Tibial nerve (tissue), 4 donors: ENCODE results near the gene PAMR1. TPM values are rescaled to one million over a fixed set of nuclear protein-coding genes. Genes with fewer than 3 reads are reported as not detected.

Experiments
- DNase-seq, 2 donors: peaks; one replicate each; pipeline ENCODE4 v3.0.0-alpha.2; 2019; ENCODE audit warnings: low spot score in 2 of 2
- H3K27ac ChIP-seq, 4 donors: fragments of 200-600 bp; sonication (generic) in 3 of 4; one replicate each; pipeline ENCODE4 v1.5.1; 2017 to 2019; ENCODE audit warnings: mild to moderate bottlenecking in 1 of 4
- H3K27me3 ChIP-seq, 2 donors: fragments of 200-600 bp; sonication (generic) in 1 of 2; one replicate each; pipeline versions ENCODE4 v1.5.1 to v1.6.0; 2017 to 2019
- H3K36me3 ChIP-seq, 3 donors: fragments of 200-600 bp; sonication (generic); one replicate each; pipeline ENCODE4 v1.5.1; 2018 to 2019
- H3K4me1 ChIP-seq, 4 donors: fragments of 200-600 bp; sonication (generic) in 3 of 4; one replicate each; pipeline ENCODE4 v1.5.1; 2017 to 2019
- H3K4me3 ChIP-seq, 4 donors: fragments of 200-600 bp; sonication (generic) in 3 of 4; one replicate each; pipeline ENCODE4 v1.5.1; 2017 to 2019; ENCODE audit warnings: mild to moderate bottlenecking in 1 of 4, moderate library complexity in 1 of 4
- H3K9me3 ChIP-seq, 4 donors: fragments of 200-600 bp; sonication (generic) in 3 of 4; one replicate each; pipeline ENCODE4 v1.5.1; 2017 to 2019
- EP300 ChIP-seq, 2 donors: sonication (generic); formaldehyde crosslinking; IDR thresholded peaks; one replicate each; pipeline ENCODE4 v1.6.1; 2017; ENCODE audit warnings: antibody characterized with exemption in 2 of 2, mild to moderate bottlenecking in 1 of 2
- POLR2A ChIP-seq, 2 donors: fragments of 450-650 bp; IDR thresholded peaks; one replicate each; pipeline ENCODE4 v1.6.1; 2017; ENCODE audit warnings: antibody characterized with exemption in 2 of 2, mild to moderate bottlenecking in 2 of 2, moderate library complexity in 2 of 2
- WGBS, 2 donors: methylation state at CpG; one replicate each; pipeline ENCODE4 v1.1.5; 2018; 5-methylcytosine and 5-hydroxymethylcytosine counted together
- total RNA-seq, 4 donors: library from RNA; depleted of rRNA; stranded (reverse); fragments of >200 nt; gene quantifications; one replicate each; pipeline ENCODE4 v1.1.0, GENCODE V29; 2016
- TF ChIP-seq, protein P1 (sequence below), 5 experiments: fragments of 200-600 bp in 3 of 5; fragments of 450-650 bp in 2 of 5; sonication (generic) in 3 of 5; IDR thresholded peaks; one replicate each; pipeline ENCODE4 v1.5.1; 2016 to 2019; ENCODE audit warnings: antibody characterized with exemption in 5 of 5, mild to moderate bottlenecking in 3 of 5, moderate library complexity in 2 of 5

PAMR1 gene
- total RNA-seq, 4 donors from 2014 or later, result 6.9 to 10.8 (median 7.7) TPM

DNA sequence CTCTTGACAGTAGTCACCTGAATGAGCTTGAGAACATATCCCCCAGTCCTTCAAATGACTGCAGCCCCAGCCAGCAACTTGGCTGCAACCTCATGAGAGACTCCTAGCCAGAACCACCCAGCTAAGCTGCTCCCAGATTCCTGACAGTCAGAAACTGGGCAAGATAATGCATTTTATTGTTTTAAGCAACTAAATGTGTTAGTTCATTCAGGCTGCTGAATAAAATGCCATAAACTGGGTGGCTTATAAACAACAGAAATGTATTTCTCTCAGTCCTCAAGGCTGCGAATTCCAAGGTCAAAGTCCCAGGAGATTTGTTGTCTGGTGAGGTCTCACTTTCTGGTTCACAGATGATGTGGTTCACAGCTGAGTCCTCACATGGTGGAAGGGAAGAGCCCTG lies 5.8 kb upstream of the PAMR1 start:
- no peaks in the 10 kb centered on the region for H3K36me3 ChIP-seq
- peak overlapping the region in 1 of 4 donors; percentile 20 for H3K27ac ChIP-seq
- no peaks in the 10 kb centered on the region for H3K9me3 ChIP-seq
- H3K4me1 ChIP-seq, result peaks cover 0 to 17% (median 0%) of the 10 kb centered on the region in 4 donors
- peaks cover 0 to 1% of the 10 kb centered on the region in 2 donors for H3K27me3 ChIP-seq
- no peak for DNase-seq
- no peak overlapping the region for H3K4me3 ChIP-seq
- 25 to 73% methylated on average over 1 of the region's 1 CpG for WGBS, 2 donors
- TF ChIP-seq, protein P1, sequence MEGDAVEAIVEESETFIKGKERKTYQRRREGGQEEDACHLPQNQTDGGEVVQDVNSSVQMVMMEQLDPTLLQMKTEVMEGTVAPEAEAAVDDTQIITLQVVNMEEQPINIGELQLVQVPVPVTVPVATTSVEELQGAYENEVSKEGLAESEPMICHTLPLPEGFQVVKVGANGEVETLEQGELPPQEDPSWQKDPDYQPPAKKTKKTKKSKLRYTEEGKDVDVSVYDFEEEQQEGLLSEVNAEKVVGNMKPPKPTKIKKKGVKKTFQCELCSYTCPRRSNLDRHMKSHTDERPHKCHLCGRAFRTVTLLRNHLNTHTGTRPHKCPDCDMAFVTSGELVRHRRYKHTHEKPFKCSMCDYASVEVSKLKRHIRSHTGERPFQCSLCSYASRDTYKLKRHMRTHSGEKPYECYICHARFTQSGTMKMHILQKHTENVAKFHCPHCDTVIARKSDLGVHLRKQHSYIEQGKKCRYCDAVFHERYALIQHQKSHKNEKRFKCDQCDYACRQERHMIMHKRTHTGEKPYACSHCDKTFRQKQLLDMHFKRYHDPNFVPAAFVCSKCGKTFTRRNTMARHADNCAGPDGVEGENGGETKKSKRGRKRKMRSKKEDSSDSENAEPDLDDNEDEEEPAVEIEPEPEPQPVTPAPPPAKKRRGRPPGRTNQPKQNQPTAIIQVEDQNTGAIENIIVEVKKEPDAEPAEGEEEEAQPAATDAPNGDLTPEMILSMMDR (IDR thresholded peaks at IDR 0.05), result no peak
- TF ChIP-seq EP300 (IDR thresholded peaks at IDR 0.05) (no peak), POLR2A (IDR thresholded peaks at IDR 0.05) (no peak)

DNA sequence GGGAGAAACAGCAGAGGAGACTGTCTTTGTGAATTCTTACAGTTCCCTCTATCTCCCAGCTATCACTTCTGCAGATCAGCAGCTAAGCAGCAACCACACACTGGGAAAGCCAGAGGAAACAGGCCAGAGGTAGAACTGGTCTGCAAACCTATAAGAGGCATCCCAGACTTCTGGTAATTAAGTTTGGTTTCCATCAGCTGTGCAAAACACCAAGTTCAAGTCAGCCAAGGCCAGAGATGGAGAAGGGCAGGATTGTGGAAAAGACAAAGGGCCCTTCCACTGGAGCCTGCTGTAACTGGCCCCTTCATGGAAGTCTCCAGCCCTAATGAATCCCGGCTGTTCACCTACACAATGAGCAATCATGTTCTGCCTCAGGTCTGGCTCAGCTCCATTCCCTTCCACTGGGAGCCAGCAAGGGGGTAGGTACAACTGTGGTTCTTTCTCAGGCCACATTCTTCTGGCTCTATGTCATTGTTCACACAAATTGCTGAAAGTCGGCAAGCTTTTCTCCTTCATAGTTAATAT lies 4.6 kb upstream of the PAMR1 start:
- WGBS, 2 donors, result 28 to 30% methylated on average over 2 of the region's 2 CpGs
- peak; percentile 46 to 55 for DNase-seq

DNA sequence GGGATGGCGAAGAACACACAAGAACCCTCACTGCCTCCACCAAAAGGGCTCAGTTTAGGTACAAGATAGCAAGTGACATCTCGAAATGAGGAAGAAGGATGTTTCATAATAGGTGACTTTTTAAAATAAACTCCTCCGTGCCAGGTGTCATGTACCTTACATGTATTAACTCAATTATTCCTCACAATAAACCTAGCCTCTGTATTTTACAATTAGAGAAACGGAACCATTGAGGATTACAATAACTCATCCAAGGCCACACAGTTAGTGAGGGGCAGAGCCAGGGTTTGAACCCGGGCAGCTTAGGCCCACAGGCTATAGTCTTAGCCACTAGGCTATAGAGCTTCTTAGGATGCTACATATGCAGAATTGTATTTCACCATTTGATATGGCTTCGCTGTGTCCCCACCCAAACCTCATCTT lies 965 bp upstream of the PAMR1 start:
- 51 to 67% methylated on average over 6 of the region's 6 CpGs for WGBS, 2 donors
- H3K9me3 ChIP-seq, result no peaks in the 10 kb centered on the region
- H3K36me3 ChIP-seq, result no peaks in the 10 kb centered on the region
- TF ChIP-seq POLR2A (IDR thresholded peaks at IDR 0.05) (no peak), EP300 (IDR thresholded peaks at IDR 0.05) (no peak)
- TF ChIP-seq, protein P1 (IDR thresholded peaks at IDR 0.05), result no peak
- H3K4me1 ChIP-seq, result peaks cover 0 to 52% (median 4%) of the 10 kb centered on the region in 4 donors
- no peak overlapping the region for H3K27ac ChIP-seq
- no peak overlapping the region for H3K4me3 ChIP-seq
- peaks cover 0 to 13% of the 10 kb centered on the region in 2 donors for H3K27me3 ChIP-seq
- no peak for DNase-seq

More for the DNA sequence above, 4.6 kb upstream of the PAMR1 start:
- Histone ChIP-seq H3K9me3 (no peaks in the 10 kb centered on the region), H3K36me3 (no peaks in the 10 kb centered on the region), H3K4me1 (peaks cover 0 to 29% (median 4%) of the 10 kb centered on the region in 4 donors), H3K4me3 (no peak overlapping the region), H3K27ac (peak overlapping the region in 1 of 4 donors; percentile 11), H3K27me3 (peaks cover 0 to 13% of the 10 kb centered on the region in 2 donors)
- TF ChIP-seq EP300 (IDR thresholded peaks at IDR 0.05) (peak in 1 of 2 donors; percentile 27), POLR2A (IDR thresholded peaks at IDR 0.05) (no peak)

DNA sequence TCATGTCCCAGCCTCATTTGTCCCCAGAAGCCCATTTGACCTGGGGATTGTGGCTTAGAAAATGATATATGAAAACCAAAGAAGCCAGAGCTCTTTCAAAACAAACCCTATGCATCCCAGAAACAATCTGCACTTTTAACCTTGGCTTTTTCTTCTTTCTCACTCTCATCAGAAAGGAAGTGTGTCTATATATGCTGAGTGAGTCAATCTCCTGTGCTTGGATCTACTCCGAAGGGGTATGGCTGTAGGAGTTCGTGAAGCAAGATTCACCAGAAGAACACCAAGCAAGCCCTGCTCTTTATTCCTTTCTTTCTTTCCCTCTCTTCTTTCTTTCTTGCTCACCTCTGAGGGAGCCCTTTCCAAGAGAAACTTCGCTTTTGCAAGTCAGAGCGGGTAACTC lies 636 bp downstream of the PAMR1 start:
- peak overlapping the region in 1 of 4 donors; percentile 42 for H3K4me3 ChIP-seq
- TF ChIP-seq EP300 (IDR thresholded peaks at IDR 0.05) (no peak), POLR2A (IDR thresholded peaks at IDR 0.05) (no peak)
- TF ChIP-seq, protein P1 (IDR thresholded peaks at IDR 0.05), result no peak
- peaks cover 0 to 13% of the 10 kb centered on the region in 2 donors for H3K27me3 ChIP-seq
- peak overlapping the region in 1 of 4 donors; percentile 57 for H3K27ac ChIP-seq
- H3K9me3 ChIP-seq, result no peaks in the 10 kb centered on the region
- H3K4me1 ChIP-seq, result peaks cover 0 to 36% (median 4%) of the 10 kb centered on the region in 4 donors
- WGBS, 2 donors, result 38 to 61% methylated on average over 4 of the region's 4 CpGs
- no peaks in the 10 kb centered on the region for H3K36me3 ChIP-seq
- DNase-seq, result no peak

DNA sequence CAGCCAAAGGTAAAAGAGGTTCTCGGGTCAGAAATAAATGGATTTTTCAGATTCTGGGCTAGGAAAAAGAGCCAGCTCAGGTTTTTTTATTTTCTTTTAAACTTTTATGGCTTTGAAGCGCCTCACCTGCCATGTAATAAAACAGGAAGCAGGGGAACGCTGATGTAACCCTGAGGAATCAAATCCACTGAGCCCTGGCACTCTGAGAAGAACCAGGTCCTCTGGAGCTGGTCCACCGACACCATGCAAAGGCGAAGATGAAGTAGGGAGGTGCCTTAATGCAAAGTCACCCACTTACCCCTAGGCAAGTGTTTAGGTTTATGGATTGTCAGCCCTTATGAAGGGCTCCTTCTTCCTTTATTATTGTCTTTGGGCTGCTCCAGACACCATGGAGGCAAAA lies 1.6 kb downstream of the PAMR1 start:
- WGBS, 2 donors, result 58 to 65% methylated on average over 5 of the region's 5 CpGs
- no peak for TF ChIP-seq EP300 (IDR thresholded peaks at IDR 0.05)
- TF ChIP-seq, protein P1 (IDR thresholded peaks at IDR 0.05), result no peak
- no peak for TF ChIP-seq POLR2A (IDR thresholded peaks at IDR 0.05)
- no peak for DNase-seq
- H3K9me3 ChIP-seq, result no peaks in the 10 kb centered on the region
- peaks cover 0 to 13% of the 10 kb centered on the region in 2 donors for H3K27me3 ChIP-seq
- H3K4me1 ChIP-seq, result peaks cover 0 to 35% (median 4%) of the 10 kb centered on the region in 4 donors
- H3K4me3 ChIP-seq, result peak overlapping the region in 1 of 4 donors; percentile 42
- H3K36me3 ChIP-seq, result no peaks in the 10 kb centered on the region
- H3K27ac ChIP-seq, result peak overlapping the region in 3 of 4 donors; percentile 2 to 57 (median 28)
